Calu3 (cell line): Measurements from ENCODE around the gene PSMD6. TPM values are rescaled to one million over a fixed set of nuclear protein-coding genes. Genes with fewer than 3 reads are reported as not detected.

Source experiments
- BruUV-seq: library from RNA; stranded (reverse); fragments of 400-500 nt; replicated peaks from 2 replicates; lab custom pipeline; 2021; lab: Mats Ljungman, UMichigan
- CTCF ChIA-PET: fragments of 300-600 bp; sonication (Branson Sonifier 250); formaldehyde crosslinking; loops from one replicate; lab custom pipeline; 2022; ENCODE audit warnings: antibody characterized with exemption; lab: Charles Lee
- DNase-seq: peaks from one replicate; pipeline ENCODE4 v3.0.0; 2022
- H3K27ac Mint-ChIP-seq: one replicate; pipeline ENCODE4 v1.8.0; 2022; ENCODE audit warnings: mixed read lengths; ENCODE audit not compliant: unreplicated experiment
- H3K27me3 Mint-ChIP-seq: one replicate; pipeline ENCODE4 v1.8.0; 2022; ENCODE audit warnings: mixed read lengths; ENCODE audit not compliant: unreplicated experiment
- H3K36me3 Mint-ChIP-seq: one replicate; pipeline ENCODE4 v1.8.0; 2022; ENCODE audit warnings: mild to moderate bottlenecking, moderate library complexity, mixed read lengths; ENCODE audit not compliant: insufficient read depth, unreplicated experiment
- H3K4me1 Mint-ChIP-seq: one replicate; pipeline ENCODE4 v1.8.0; 2022; ENCODE audit warnings: mild to moderate bottlenecking, low read depth, mixed read lengths; ENCODE audit not compliant: unreplicated experiment
- H3K4me3 Mint-ChIP-seq: one replicate; pipeline ENCODE4 v1.8.0; 2022; ENCODE audit warnings: mild to moderate bottlenecking, low read depth, moderate library complexity, mixed read lengths; ENCODE audit not compliant: unreplicated experiment
- H3K9me3 Mint-ChIP-seq: one replicate; pipeline ENCODE4 v1.8.0; 2022; ENCODE audit warnings: low read depth, mixed read lengths; ENCODE audit not compliant: unreplicated experiment
- CTCF ChIP-seq: fragments of 200-600 bp; IDR thresholded peaks from one replicate; pipeline ENCODE4 v1.8.0; 2022; ENCODE audit warnings: antibody characterized with exemption; ENCODE audit not compliant: unreplicated experiment
- intact Hi-C: fragments of 100-400 bp; cut with micrococcal nuclease; formaldehyde crosslinking; loops from one replicate; pipeline ENCODE4 v1.10.0; 2022; ENCODE audit not compliant: unreplicated experiment
- total RNA-seq: library from RNA; stranded (reverse); gene quantifications from 2 replicates; pipeline ENCODE4 v1.2.3, GENCODE V29; 2022

Gene PSMD6
- total RNA-seq, 1 experiment from 2014 or later: 73.3 TPM

- H3K4me3 Mint-ChIP-seq: no peak overlapping the region
- H3K4me1 Mint-ChIP-seq: no peaks in the 10 kb centered on the region
- TF ChIP-seq CTCF: no peak
- H3K27me3 Mint-ChIP-seq: peaks cover 26% of the 10 kb centered on the region
- intact Hi-C loops: no loop called here
- H3K9me3 Mint-ChIP-seq: no peaks in the 10 kb centered on the region
- no peak overlapping the region for H3K27ac Mint-ChIP-seq
- no TSS peak for BruUV-seq
- no peak for DNase-seq
- CTCF ChIA-PET: no interaction called here
- H3K36me3 Mint-ChIP-seq: no peaks in the 10 kb centered on the region
Observed at GRCh38 chr3:64049832-64050231, 26.5 kb upstream of the PSMD6 start.

- no peak for DNase-seq
- peaks cover 26% of the 10 kb centered on the region for H3K27me3 Mint-ChIP-seq
- BruUV-seq: no TSS peak
- CTCF ChIA-PET: no interaction called here
- intact Hi-C loops: no loop called here
- no peak overlapping the region for H3K4me3 Mint-ChIP-seq
- H3K36me3 Mint-ChIP-seq: no peaks in the 10 kb centered on the region
- H3K4me1 Mint-ChIP-seq: no peaks in the 10 kb centered on the region
- H3K27ac Mint-ChIP-seq: no peak overlapping the region
- TF ChIP-seq CTCF: no peak
- H3K9me3 Mint-ChIP-seq: no peaks in the 10 kb centered on the region
Observed at GRCh38 chr3:64049136-64049535, 25.8 kb upstream of the PSMD6 start.

- H3K9me3 Mint-ChIP-seq: no peaks in the 10 kb centered on the region
- no peak for TF ChIP-seq CTCF
- no peaks in the 10 kb centered on the region for H3K4me1 Mint-ChIP-seq
- no peak overlapping the region for H3K4me3 Mint-ChIP-seq
- CTCF ChIA-PET: no interaction called here
- peaks cover 26% of the 10 kb centered on the region for H3K27me3 Mint-ChIP-seq
- DNase-seq: no peak
- H3K36me3 Mint-ChIP-seq: no peaks in the 10 kb centered on the region
- BruUV-seq: no TSS peak
- intact Hi-C loops: no loop called here
- no peak overlapping the region for H3K27ac Mint-ChIP-seq
Observed at GRCh38 chr3:64048631-64049061, 25.4 kb upstream of the PSMD6 start.

- intact Hi-C loops: no loop called here
- no peak overlapping the region for H3K27ac Mint-ChIP-seq
- no peak overlapping the region for H3K4me3 Mint-ChIP-seq
- H3K36me3 Mint-ChIP-seq: no peaks in the 10 kb centered on the region
- no peaks in the 10 kb centered on the region for H3K4me1 Mint-ChIP-seq
- H3K27me3 Mint-ChIP-seq: peaks cover 26% of the 10 kb centered on the region
- H3K9me3 Mint-ChIP-seq: no peaks in the 10 kb centered on the region
- TF ChIP-seq CTCF: no peak
- CTCF ChIA-PET: no interaction called here
- BruUV-seq: no TSS peak
- no peak for DNase-seq
Observed at GRCh38 chr3:64047787-64048186, 24.5 kb upstream of the PSMD6 start.
